ENCODE data around the gene NR2F1-AS1.
A peak's percentile ranks its signal among the peaks of the same experiment; 100 is the strongest.

Gene NR2F1-AS1

DNA sequence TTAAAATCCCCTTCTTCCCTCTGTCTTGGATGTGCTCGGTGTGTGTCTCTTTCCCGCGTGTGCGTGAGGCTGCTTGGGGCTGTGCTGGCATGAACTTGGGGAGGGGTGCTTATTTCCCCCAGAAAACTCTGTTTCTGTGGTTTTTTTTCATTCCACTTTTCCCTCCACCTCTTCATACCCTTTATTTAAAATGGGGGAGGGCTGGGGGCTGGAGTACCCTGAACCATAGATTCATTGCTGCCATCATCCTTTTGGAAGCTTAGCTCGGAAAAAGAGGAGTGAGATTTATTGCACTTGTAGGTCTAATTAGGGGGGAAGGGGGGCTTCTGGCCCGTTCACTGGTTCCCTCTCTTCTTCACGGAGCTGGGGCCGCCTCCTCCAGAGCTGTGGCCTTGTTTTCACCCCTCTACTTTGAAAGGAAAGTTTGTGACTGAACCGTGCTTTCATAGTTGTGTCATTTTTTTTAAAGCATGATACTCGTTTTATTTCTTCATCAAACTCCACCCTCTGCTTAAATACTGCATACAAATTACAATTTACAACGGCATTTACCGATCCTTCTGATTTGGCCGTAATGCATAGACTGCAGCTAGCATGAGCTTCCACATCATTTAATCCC is 4.9 kb upstream of the NR2F1-AS1 start:
- TF ChIP-seq, protein P1, sequence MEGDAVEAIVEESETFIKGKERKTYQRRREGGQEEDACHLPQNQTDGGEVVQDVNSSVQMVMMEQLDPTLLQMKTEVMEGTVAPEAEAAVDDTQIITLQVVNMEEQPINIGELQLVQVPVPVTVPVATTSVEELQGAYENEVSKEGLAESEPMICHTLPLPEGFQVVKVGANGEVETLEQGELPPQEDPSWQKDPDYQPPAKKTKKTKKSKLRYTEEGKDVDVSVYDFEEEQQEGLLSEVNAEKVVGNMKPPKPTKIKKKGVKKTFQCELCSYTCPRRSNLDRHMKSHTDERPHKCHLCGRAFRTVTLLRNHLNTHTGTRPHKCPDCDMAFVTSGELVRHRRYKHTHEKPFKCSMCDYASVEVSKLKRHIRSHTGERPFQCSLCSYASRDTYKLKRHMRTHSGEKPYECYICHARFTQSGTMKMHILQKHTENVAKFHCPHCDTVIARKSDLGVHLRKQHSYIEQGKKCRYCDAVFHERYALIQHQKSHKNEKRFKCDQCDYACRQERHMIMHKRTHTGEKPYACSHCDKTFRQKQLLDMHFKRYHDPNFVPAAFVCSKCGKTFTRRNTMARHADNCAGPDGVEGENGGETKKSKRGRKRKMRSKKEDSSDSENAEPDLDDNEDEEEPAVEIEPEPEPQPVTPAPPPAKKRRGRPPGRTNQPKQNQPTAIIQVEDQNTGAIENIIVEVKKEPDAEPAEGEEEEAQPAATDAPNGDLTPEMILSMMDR (IDR thresholded peaks at IDR 0.05; ENCODE audit: insufficient read depth, low read length, poor library complexity, severe bottlenecking), result no peak

DNA sequence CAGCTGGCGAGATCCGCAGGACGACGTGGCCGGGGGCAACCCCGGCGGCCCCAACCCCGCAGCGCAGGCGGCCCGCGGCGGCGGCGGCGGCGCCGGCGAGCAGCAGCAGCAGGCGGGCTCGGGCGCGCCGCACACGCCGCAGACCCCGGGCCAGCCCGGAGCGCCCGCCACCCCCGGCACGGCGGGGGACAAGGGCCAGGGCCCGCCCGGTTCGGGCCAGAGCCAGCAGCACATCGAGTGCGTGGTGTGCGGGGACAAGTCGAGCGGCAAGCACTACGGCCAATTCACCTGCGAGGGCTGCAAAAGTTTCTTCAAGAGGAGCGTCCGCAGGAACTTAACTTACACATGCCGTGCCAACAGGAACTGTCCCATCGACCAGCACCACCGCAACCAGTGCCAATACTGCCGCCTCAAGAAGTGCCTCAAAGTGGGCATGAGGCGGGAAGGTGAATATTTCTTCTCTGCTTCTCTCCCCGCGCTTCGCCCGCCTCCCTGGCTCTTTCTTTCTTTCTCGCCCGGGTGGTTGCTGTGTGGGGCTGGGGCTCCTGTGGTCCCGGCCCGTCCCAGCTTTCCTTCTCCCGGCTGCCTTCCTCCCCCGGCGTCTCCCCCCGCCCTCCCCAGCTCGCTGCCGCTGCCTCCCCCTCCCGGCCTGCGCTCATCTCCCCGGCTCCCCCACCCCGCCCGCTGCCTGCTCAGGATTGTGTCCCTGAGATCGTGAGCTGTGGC is 4.2 kb upstream of the NR2F1-AS1 start:
- TF ChIP-seq, protein P1 (IDR thresholded peaks at IDR 0.05; ENCODE audit: insufficient read depth, low read length, poor library complexity, severe bottlenecking), result no peak
- DNase-seq (ENCODE audit: extremely low read depth, insufficient read length), result no peak
- H3K27me3 ChIP-seq (replicated peaks; ENCODE audit: control insufficient read depth, insufficient read depth, low read length), result no peaks in the 10 kb centered on the region; the same call in 1 of the 2 replicates

More for the DNA sequence above, 4.9 kb upstream of the NR2F1-AS1 start:
- Histone ChIP-seq H3K27me3 (replicated peaks; ENCODE audit: control insufficient read depth, insufficient read depth, low read length) (no peaks in the 10 kb centered on the region; the same call in 1 of the 2 replicates), H3K36me3 (ENCODE audit: control insufficient read depth, insufficient read depth, low read length) (no peaks in the 10 kb centered on the region), H3K4me3 (replicated peaks; ENCODE audit: low read depth, low read length) (no peak overlapping the region; the same call in 1 of the 2 replicates)
- no peak for DNase-seq (ENCODE audit: extremely low read depth, insufficient read length)

DNA sequence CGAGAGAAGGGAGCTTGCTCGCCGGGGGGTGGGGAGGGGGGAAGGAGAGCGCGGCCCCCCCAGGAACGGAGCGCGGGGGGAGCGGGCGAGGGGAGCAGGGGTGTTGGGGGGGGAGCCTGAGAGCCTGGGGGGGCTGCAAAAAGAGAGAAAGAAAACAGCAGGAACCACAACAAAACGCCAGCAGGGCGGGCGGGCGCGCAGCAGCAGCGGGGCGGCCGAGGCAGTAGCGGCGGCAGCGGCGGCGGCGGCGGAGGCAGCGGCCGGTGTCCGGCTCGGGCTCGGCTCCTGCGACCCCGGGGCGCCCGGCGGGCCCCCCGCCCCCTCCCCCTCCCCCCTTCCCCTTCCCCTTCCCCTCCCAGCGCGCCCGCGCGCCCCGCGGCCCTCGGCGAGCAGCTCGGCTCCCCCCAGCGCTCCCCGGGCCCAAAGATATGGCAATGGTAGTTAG is 3.6 kb upstream of the NR2F1-AS1 start:
- Histone ChIP-seq H3K36me3 (ENCODE audit: control insufficient read depth, insufficient read depth, low read length) (no peaks in the 10 kb centered on the region), H3K27me3 (replicated peaks; ENCODE audit: control insufficient read depth, insufficient read depth, low read length) (no peaks in the 10 kb centered on the region; the same call in 1 of the 2 replicates), H3K4me3 (replicated peaks; ENCODE audit: low read depth, low read length) (peak overlapping the region; percentile 51)
- no peak for DNase-seq (ENCODE audit: extremely low read depth, insufficient read length)
- TF ChIP-seq, protein P1 (IDR thresholded peaks at IDR 0.05; ENCODE audit: insufficient read depth, low read length, poor library complexity, severe bottlenecking), result no peak

More for the DNA sequence above, 4.2 kb upstream of the NR2F1-AS1 start:
- Histone ChIP-seq H3K4me3 (replicated peaks; ENCODE audit: low read depth, low read length) (peak overlapping the region; percentile 37), H3K36me3 (ENCODE audit: control insufficient read depth, insufficient read depth, low read length) (no peaks in the 10 kb centered on the region)

DNA sequence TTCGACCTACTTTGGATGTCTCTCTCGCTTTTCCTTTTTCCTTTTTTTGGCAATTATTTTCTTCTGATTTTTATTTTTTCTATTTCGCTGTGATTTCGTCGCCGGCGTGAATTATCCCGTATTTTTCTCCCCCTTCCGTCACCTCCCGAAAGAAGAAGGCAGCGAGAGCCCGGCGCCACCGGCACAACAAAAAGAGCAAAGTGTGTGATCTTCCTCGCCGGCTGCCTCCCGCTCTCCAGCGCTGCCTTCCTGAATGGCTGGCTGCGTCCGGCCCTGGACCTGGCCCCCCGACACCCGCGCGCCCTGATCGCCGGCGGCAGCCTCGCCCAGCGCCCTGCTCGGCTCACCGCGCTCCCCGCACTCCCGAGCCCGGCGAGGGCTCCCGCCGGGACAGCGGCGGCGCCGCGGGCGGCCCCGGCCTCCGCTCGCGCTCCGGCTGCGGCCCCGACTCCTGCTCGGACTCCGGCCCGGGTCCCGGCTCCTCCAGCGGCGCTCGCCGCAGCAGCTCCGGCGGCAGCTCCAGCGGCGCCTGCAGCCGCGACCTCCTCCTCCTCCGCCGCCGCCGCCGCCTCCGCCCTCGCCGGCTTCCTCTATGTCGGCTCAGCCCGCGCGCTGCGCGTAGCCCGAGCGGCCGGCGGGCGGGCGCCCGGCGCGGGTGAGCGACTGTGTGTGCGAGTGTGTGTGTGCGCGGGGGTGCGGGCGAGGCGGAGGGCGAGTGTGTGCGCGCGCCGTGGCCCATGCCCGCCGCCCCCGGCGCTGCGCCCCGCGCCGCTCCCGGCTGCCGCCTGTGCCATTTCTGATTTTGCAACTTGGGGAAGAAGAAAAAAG is 3.0 kb upstream of the NR2F1-AS1 start:
- TF ChIP-seq, protein P1 (IDR thresholded peaks at IDR 0.05; ENCODE audit: insufficient read depth, low read length, poor library complexity, severe bottlenecking), result no peak
- peak overlapping the region; percentile 51 for H3K4me3 ChIP-seq (replicated peaks; ENCODE audit: low read depth, low read length)
- no peaks in the 10 kb centered on the region for H3K36me3 ChIP-seq (ENCODE audit: control insufficient read depth, insufficient read depth, low read length)
- H3K27me3 ChIP-seq (replicated peaks; ENCODE audit: control insufficient read depth, insufficient read depth, low read length), result no peaks in the 10 kb centered on the region; the same call in 1 of the 2 replicates
- no peak for DNase-seq (ENCODE audit: extremely low read depth, insufficient read length)

GRCh38 chr5:93583439-93583767 is 2.4 kb upstream of the NR2F1-AS1 start:
- DNase-seq (ENCODE audit: extremely low read depth, insufficient read length), result no peak
- Histone ChIP-seq H3K27me3 (replicated peaks; ENCODE audit: control insufficient read depth, insufficient read depth, low read length) (no peaks in the 10 kb centered on the region; the same call in none of the 2 replicates), H3K36me3 (ENCODE audit: control insufficient read depth, insufficient read depth, low read length) (no peaks in the 10 kb centered on the region), H3K4me3 (replicated peaks; ENCODE audit: low read depth, low read length) (peak overlapping the region; percentile 51; the same call in 1 of the 2 replicates)
- TF ChIP-seq, protein P1 (IDR thresholded peaks at IDR 0.05; ENCODE audit: insufficient read depth, low read length, poor library complexity, severe bottlenecking), result no peak

Measured in GM06990 (cell line).